Breast epithelium (tissue), 4 donors: ENCODE data around the gene MFSD2B. TPM values are rescaled to one million over a fixed set of nuclear protein-coding genes. Genes with fewer than 3 reads are reported as not detected.
A peak's percentile ranks its signal among the peaks of the same experiment; 100 is the strongest.

Experiments
- DNase-seq, 2 donors: peaks; one replicate each; pipeline ENCODE4 v3.0.0-alpha.2; 2019; ENCODE audit warnings: low spot score in 2 of 2
- H3K27ac ChIP-seq, 2 donors: fragments of 200-600 bp; sonication (generic) in 1 of 2; one replicate each; pipeline ENCODE4 v1.5.1; 2016 to 2019; ENCODE audit warnings: mild to moderate bottlenecking in 1 of 2
- H3K27me3 ChIP-seq, 2 donors: fragments of 200-600 bp; sonication (generic) in 1 of 2; one replicate each; pipeline versions ENCODE4 v1.5.1 to v1.6.0; 2017 to 2019; ENCODE audit warnings: control low read depth in 1 of 2, mild to moderate bottlenecking in 1 of 2
- H3K36me3 ChIP-seq: fragments of 200-600 bp; one replicate; pipeline ENCODE4 v1.5.1; 2019
- H3K4me1 ChIP-seq, 2 donors: fragments of 200-600 bp; sonication (generic); one replicate each; pipeline ENCODE4 v1.5.1; 2016 to 2019; ENCODE audit warnings: control low read depth in 1 of 2
- H3K4me3 ChIP-seq, 3 donors: fragments of 200-600 bp; sonication (generic); 1 replicate in 2 of 3; 2 replicates in 1 of 3; pipeline ENCODE4 v1.5.1; 2016 to 2019; ENCODE audit warnings: mild to moderate bottlenecking in 3 of 3, moderate library complexity in 2 of 3
- H3K9me3 ChIP-seq, 2 donors: fragments of 200-600 bp; sonication (generic) in 1 of 2; one replicate each; pipeline ENCODE4 v1.5.1; 2016 to 2019; ENCODE audit warnings: control low read depth in 1 of 2
- POLR2A ChIP-seq: fragments of 450-650 bp; IDR thresholded peaks from one replicate; pipeline ENCODE4 v1.6.1; 2016; ENCODE audit warnings: antibody characterized with exemption, mild to moderate bottlenecking, moderate library complexity
- POLR2AphosphoS5 ChIP-seq, 3 donors: sonication (generic); formaldehyde crosslinking; IDR thresholded peaks; one replicate each; pipeline ENCODE4 v1.6.1; 2017; ENCODE audit warnings: antibody characterized with exemption in 3 of 3
- intact Hi-C: fragments of 100-400 bp; cut with DNase I; formaldehyde crosslinking; loops from one replicate; pipeline ENCODE4 v1.15.1; 2023; ENCODE audit warnings: low total_unique reads
- total RNA-seq, 3 donors: library from RNA; depleted of rRNA; stranded (reverse); fragments of >200 nt; gene quantifications; one replicate each; pipeline ENCODE4 v1.1.0, GENCODE V29; 2016
- TF ChIP-seq, protein P1 (sequence below), 3 donors: fragments of 450-650 bp; IDR thresholded peaks; one replicate each; pipeline ENCODE4 v1.5.1; 2016 to 2017; ENCODE audit warnings: antibody characterized with exemption in 3 of 3, mild to moderate bottlenecking in 3 of 3, moderate library complexity in 3 of 3

Gene MFSD2B
- total RNA-seq, 3 donors from 2014 or later = not detected

GRCh38 chr2:23993736-23994269, 16.1 kb upstream of the MFSD2B start:
- TF ChIP-seq POLR2A = no peak
- TF ChIP-seq, protein P1, sequence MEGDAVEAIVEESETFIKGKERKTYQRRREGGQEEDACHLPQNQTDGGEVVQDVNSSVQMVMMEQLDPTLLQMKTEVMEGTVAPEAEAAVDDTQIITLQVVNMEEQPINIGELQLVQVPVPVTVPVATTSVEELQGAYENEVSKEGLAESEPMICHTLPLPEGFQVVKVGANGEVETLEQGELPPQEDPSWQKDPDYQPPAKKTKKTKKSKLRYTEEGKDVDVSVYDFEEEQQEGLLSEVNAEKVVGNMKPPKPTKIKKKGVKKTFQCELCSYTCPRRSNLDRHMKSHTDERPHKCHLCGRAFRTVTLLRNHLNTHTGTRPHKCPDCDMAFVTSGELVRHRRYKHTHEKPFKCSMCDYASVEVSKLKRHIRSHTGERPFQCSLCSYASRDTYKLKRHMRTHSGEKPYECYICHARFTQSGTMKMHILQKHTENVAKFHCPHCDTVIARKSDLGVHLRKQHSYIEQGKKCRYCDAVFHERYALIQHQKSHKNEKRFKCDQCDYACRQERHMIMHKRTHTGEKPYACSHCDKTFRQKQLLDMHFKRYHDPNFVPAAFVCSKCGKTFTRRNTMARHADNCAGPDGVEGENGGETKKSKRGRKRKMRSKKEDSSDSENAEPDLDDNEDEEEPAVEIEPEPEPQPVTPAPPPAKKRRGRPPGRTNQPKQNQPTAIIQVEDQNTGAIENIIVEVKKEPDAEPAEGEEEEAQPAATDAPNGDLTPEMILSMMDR (IDR thresholded peaks at IDR 0.05) = no peak
- TF ChIP-seq POLR2AphosphoS5 (IDR thresholded peaks at IDR 0.05) = no peak
- no peak for DNase-seq
- intact Hi-C loops = no loop called here
- Histone ChIP-seq H3K4me1 (no peaks in the 10 kb centered on the region), H3K4me3 (no peak overlapping the region), H3K36me3 (no peaks in the 10 kb centered on the region), H3K27ac (no peak overlapping the region), H3K27me3 (no peaks in the 10 kb centered on the region), H3K9me3 (no peaks in the 10 kb centered on the region)

DNA sequence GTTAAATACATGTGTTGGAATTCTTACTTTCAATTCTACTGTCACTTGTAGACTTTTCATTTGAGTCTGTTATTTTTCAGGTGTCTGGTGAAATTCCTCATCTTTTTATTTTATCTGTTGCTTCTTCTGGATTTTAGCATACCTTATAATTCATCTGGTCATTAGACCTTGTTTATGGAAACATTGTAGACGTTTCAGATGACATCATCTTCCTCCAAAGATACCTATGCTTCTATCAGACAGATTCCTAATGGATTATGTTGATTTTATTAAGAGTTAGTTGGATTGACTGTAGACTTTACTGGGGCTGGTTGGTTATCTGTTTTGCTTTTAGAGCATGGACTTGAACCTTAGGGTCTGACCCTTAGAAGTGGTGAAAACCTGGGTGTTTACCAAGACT, 15.3 kb upstream of the MFSD2B start:
- intact Hi-C loops = no loop called here

DNA sequence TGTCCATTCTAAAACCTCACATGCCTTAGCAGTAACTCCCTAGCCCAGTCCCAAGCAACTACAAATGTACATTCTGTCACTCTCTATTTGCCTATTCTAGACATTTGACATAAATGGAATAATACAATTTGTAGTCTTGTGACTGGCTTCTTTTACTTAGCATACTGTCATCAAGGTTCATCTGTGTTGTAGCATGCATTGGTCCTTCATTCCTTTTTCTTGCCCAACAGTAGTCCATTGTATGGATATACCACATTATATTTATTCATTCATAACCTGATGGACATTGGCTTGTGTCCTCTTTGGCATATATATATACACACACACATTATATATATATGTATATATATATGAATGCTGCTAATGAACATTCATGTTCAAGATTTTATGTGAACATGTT, 2.2 kb upstream of the MFSD2B start:
- intact Hi-C loops = no loop called here
- no peaks in the 10 kb centered on the region for H3K9me3 ChIP-seq
- no peak overlapping the region for H3K4me3 ChIP-seq
- TF ChIP-seq, protein P1 (IDR thresholded peaks at IDR 0.05) = no peak
- TF ChIP-seq POLR2AphosphoS5 (IDR thresholded peaks at IDR 0.05) (no peak), POLR2A (no peak)
- H3K27me3 ChIP-seq = peaks cover 3 to 17% of the 10 kb centered on the region in 2 donors
- H3K27ac ChIP-seq = no peak overlapping the region
- DNase-seq = no peak
- no peaks in the 10 kb centered on the region for H3K4me1 ChIP-seq
- no peaks in the 10 kb centered on the region for H3K36me3 ChIP-seq

More for the DNA sequence above, 15.3 kb upstream of the MFSD2B start:
- TF ChIP-seq POLR2A (no peak), POLR2AphosphoS5 (IDR thresholded peaks at IDR 0.05) (no peak)
- TF ChIP-seq, protein P1 (IDR thresholded peaks at IDR 0.05) = no peak
- H3K9me3 ChIP-seq = no peaks in the 10 kb centered on the region
- H3K27ac ChIP-seq = no peak overlapping the region
- no peak overlapping the region for H3K4me3 ChIP-seq
- no peak for DNase-seq
- H3K27me3 ChIP-seq = no peaks in the 10 kb centered on the region
- H3K4me1 ChIP-seq = no peaks in the 10 kb centered on the region
- H3K36me3 ChIP-seq = no peaks in the 10 kb centered on the region

DNA sequence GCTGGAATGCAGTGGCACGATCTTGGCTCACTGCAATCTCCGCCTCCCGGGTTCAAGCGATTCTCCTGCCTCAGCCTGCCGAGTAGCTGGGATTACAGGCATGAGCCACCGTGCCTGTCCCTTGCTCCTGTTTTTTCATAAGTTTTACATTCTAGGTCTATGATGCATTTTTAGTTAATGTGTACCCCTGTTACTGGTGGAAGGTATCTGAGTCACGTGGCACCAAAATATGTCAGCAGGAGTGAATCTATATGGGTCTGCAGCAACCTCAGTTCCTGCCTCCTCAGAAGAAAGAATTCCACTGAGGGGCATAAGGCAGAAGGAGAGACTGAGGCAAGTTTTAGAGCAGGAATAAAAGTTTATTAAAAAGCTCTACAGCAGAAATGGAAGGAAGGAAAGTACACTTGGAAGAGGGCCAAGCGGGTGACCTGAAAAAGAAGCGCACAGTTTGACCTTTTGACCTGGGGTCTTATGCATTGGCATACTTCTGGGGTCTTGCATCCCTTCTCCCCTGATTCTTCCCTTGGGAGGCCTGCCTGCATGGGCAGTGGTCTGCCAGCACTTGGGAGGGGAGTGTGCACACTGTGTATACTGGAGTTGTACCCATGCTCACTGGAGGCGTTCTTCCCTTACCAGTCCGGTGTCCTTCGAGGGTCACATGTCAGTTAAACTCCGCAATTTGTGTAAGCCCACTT, 1.1 kb upstream of the MFSD2B start:
- Histone ChIP-seq H3K4me3 (no peak overlapping the region), H3K27me3 (peaks cover 3 to 17% of the 10 kb centered on the region in 2 donors), H3K27ac (no peak overlapping the region), H3K36me3 (no peaks in the 10 kb centered on the region), H3K4me1 (no peaks in the 10 kb centered on the region), H3K9me3 (no peaks in the 10 kb centered on the region)
- intact Hi-C loops = no loop called here
- DNase-seq = no peak
- TF ChIP-seq POLR2AphosphoS5 (IDR thresholded peaks at IDR 0.05) (no peak), POLR2A (no peak)
- TF ChIP-seq, protein P1 (IDR thresholded peaks at IDR 0.05) = no peak

DNA sequence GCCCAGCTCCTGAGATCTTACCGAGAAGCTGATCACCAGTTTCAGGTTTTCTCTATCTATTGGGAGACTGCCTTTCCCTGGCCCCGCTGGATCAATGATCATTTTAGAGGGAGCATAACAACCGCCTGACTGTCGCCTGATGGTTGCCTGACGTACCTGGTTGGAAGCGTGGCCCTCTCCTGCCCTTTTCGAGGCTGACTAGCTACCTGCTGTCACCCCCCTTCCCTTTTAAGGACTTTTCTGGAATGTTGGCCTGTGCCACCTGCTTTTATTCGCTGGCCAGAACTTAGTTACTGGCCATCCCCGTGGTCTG, 562 bp upstream of the MFSD2B start:
- DNase-seq = no peak
- TF ChIP-seq POLR2AphosphoS5 (IDR thresholded peaks at IDR 0.05) = no peak
- no peak for TF ChIP-seq POLR2A
- TF ChIP-seq, protein P1 (IDR thresholded peaks at IDR 0.05) = no peak
- H3K4me3 ChIP-seq = peak overlapping the region in 2 of 3 donors; percentile 40 to 63
- H3K27ac ChIP-seq = no peak overlapping the region
- intact Hi-C loops = no loop called here
- no peaks in the 10 kb centered on the region for H3K9me3 ChIP-seq
- H3K36me3 ChIP-seq = no peaks in the 10 kb centered on the region
- peaks cover 3 to 17% of the 10 kb centered on the region in 2 donors for H3K27me3 ChIP-seq
- no peaks in the 10 kb centered on the region for H3K4me1 ChIP-seq
